Stimulated activated CD4-positive, alpha-beta T cell treated with anti-CD3 and anti-CD28 coated beads, Interleukin-12 subunit alpha, Interleukin-12 subunit beta, amount 100 ng/mL, for 24 hours (primary cell): ENCODE results near the gene DAB2.
A peak's percentile ranks its signal among the peaks of the same experiment; 100 is the strongest.

Source experiments
- DNase-seq, 2 experiments: peaks; one replicate each; pipeline ENCODE4 v3.0.0-alpha.2; 2020; ENCODE audit warnings: low read depth in 2 of 2

Gene DAB2

DNA sequence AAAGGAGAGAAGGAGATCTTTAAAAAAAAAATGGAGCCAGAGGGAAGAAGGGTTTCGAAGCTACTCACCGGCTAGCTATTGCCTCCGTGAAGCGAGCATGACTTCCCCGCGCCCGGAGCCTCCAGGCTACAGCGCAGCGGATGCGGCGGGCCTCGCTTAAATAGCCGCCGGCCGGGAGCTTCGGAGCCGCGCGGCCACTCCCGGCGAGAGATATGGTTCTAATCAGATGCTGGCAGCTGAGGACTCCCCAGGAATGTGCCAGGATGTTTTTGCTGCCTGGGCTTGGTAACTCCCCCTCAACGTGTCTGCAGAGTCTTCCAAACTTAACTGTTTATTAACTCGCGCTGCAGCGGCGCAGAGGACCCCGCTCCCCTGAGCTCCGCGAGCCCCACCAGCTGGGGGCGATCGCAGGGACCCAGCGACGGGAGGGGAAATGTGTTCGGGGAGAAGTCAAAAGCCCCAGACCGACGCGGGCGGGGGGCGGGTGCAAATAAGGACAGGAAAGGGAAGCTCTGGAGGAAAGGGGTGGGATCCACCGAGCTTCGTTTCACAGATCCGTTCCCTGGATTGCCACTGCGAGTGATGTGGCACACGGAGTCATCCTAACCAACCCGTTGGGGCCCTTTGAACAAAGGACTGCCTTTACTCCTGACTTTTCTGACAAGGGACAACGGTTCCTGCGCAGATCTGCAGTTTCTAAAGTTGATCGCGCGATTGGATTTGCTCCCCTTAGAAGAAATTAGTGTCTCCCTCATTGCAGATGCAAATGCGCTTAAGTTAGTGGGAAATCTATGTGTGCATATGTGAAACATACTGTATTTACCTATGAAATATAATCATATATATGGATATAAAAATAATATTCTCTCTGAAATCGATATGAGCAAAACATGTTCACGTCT lies at the start of gene DAB2:
Gene DAB2, minus strand, starts transcription at position 245 of the 902 bp plus-strand sequence. CDS start 30,660 bp downstream, outside the sequence.
- DNase-seq = peak; percentile 10 to 42

DNA sequence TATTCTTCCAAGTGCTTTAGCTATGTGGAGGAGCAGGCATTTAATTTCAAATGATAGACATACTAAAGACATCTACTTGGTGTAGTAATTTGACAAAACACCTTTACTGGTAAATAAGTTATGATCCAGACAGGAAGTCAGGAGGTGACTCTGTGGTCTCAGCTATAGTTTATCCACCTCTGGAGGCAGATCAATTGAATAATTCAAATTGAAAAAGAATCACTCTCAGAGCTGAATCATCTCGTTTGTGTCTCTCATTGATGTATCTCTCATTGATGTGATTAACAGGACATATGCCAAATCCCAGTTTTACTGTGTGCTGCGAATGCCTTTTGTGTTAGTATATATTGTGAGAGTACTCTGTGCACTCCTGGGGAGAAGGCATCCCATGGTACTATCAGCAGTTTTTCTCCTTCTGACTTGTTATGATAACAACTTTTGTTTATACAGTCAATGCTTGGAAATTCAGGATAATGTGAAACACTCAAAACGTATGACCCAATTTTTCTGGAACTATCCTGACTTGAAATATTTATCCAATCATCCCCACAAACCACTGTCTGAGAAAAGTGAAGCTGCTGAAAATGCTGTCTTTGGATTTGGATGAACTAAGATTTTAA lies 48.5 kb upstream of the DAB2 start:
- DNase-seq = no peak

- DNase-seq = no peak
Observed at GRCh38 chr5:39471836-39472508, 47.2 kb upstream of the DAB2 start.

- no peak for DNase-seq
Observed at GRCh38 chr5:39470811-39471210, 46.0 kb upstream of the DAB2 start.

DNA sequence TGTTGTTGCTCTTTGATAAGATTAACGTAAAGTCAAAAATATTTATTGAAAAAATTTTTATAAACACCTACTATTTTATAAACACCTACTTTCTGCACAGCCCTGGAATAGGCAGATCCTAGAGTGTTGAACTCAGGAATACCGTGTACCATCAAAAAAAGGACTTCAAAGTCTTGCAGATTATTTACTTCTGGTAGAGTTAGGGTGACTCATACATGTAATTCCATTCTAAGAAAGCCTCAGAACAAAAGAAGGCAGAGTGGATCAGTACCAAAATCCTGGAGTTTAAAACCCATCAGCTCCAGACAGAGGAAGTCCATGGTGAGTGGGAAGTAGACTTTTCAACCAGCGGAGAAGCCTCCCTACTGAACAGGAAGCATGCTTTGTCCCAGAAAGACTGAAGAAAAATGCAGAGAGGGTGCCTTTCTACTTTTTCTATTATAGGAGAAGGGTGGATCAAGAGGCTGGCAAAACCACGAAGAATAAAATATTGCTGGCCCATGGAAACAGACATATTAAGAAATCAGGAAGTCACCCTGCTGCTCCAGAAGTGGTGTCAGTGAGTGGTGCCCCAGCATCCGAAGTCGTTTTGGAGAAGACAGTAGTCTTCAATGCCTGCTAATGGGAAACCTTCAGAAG lies 45.1 kb upstream of the DAB2 start:
- no peak for DNase-seq

GRCh38 chr5:39469176-39469575 lies 44.4 kb upstream of the DAB2 start:
- DNase-seq = no peak

- no peak for DNase-seq
Observed at GRCh38 chr5:39466846-39467245, 42.1 kb upstream of the DAB2 start.

DNA sequence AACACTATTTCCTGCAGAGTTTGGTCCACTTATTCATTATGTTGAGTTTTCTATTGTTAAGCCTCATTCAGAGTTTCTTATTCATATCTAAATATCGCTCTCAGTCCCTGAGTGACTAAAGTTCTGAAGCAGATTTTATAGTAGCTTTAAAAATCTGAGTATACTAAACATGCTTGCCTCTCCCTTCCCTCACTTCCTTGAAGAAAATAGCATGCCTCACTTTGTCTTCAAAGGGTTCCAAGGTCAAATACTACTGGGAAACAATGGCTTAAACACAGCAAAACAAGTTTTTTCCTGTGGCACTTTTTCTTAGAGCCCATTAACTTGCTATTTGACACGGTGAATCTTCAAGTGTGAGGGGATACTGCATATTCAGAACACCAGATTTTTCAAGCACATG lies 41.1 kb upstream of the DAB2 start:
- no peak for DNase-seq

DNA sequence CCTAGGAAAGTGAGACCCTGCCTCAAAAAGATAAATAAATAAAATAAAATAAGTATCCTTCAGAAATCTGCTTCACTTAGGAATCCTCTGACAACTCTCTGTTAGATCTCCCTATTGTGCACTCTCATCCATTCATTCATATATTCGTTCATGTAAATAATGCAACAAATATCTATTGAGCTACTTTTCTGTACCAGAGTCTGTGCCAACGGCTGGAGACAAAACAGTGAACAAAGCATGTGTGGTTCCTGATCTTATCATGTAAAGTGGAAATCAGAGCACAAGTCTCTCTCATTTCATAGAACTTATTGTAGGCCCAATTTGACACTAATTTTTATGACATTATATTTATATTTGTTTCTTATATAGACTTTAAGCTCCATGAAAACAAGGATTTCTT lies 40.3 kb upstream of the DAB2 start:
- DNase-seq = no peak

- DNase-seq = no peak
Observed at GRCh38 chr5:39464088-39464487, 39.3 kb upstream of the DAB2 start.

GRCh38 chr5:39462211-39462610 lies 37.4 kb upstream of the DAB2 start:
- no peak for DNase-seq

GRCh38 chr5:39461007-39461682 lies 36.4 kb upstream of the DAB2 start:
- DNase-seq = no peak

DNA sequence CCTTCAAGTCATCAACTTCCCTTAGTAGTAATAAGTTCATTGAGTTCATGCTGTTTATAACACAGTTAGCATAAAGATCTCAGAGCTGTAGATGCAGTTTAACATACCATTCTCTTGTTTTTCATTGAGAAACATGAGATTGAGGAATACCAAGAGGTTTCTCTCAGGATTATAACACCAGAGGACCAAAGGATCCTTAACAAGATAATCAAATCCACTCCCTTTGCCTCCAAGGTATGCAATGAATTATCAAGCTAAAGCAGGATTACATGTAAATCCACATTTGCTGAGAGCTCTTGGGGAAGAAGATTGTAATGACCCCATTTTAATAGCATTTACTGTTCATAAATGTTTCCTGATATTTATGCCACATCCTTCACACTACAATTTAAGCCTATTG lies 35.1 kb upstream of the DAB2 start:
- no peak for DNase-seq

- DNase-seq = no peak
Observed at GRCh38 chr5:39459071-39459470, 34.3 kb upstream of the DAB2 start.

DNA sequence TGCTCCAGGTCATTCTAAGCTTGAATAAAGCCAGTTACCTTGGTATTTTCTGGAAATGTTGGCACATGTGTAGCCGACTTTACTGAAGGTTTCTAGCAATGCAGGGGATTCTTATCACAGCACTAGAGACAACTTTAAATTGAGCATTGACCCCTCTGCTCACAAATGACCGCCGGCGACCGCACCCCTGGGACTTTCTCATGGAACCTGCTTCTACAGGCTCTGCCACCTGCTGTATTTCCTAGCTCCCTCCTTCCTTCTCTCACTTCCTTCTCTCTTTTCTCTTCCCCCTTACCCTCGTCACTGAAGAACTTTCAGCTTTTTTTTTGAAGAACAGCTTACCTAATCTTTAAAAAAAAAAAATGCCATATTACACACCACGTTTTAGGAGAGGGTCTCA lies 30.9 kb upstream of the DAB2 start:
- no peak for DNase-seq

DNA sequence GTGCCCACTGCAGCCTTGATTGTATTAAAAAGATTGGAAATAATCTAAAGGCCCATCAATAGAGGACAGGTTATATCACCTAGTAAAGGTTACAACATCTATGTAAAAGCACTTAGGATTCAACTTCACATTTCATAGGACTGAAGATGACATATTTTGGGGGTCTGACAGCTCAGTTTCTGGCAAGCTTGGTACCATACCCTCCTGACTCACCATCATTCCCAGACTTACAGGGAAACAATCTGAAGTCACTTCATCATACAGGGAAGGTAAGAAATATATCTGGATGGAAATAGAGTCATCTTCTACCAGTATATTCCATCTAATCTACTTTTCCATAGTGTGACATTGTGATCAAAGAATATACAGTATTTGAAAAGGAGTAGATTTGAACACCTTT lies 28.8 kb upstream of the DAB2 start:
- DNase-seq = no peak

DNA sequence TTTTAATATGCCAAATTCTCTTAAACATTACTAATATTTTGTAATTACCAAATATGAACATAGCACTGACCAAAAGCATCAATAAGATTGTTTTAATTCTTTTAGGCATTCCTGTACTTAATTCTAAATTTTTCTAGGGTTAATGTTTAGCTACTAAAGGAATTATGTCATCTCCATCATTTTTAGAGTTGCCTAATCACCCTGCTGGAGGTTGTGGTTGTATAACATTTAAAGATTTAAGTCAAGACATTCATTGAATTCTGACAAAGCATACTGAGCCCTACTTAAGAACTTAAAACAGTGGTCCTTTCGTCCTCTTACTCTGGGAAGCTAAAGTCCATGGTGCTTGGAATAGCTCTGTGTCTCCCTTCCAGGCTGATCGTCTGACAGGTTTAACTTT lies 28.1 kb upstream of the DAB2 start:
- no peak for DNase-seq

GRCh38 chr5:39451276-39451941 lies 26.6 kb upstream of the DAB2 start:
- DNase-seq = no peak

DNA sequence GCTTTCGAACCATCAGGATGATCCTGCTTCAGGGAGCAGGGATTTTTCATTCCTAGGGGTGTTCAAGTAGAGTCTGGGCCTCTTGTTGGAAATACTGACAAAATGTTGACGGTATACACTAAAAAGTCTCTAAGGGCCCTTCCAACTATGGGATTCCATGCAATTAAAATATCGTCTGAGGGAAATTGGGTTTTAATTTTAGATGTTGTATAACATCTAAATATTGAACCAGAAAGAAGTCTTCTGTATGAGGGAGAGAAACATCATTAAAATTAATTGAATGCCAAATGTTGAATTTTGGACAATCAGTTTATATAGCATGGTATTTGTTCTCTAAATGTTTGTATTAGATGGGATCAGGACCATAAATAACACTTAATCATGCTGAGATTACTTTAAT lies 25.7 kb upstream of the DAB2 start:
- DNase-seq = no peak

- DNase-seq = no peak
Observed at GRCh38 chr5:39449591-39449990, 24.8 kb upstream of the DAB2 start.

DNA sequence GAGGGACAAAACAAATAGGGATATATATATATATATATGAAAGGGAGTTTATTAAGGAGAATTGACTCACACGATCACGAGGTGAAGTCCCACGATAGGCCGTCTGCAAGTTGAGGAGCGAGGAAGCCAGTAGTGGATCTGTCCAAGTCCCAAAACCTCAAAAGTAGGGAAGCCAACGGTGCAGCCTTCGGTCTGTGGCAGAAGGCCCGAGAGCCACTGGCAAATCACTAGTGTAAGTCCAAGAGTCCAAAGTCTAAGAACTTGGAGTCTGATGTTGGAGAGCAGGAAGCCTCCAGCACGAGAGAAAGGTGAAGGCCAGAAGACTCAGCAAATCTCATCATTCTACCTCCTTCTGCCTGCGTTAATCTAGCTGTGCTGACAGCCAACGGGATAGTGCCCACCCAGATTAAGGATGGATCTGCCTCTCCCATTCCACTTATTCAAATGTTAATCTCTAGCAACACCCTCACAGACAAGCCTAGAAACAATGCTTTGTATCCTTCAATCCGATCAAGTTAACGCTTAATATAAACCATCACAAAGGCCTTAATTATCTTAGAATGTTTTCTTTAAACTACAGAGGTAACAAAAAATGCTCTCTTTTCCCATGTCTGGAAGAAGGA lies 23.8 kb upstream of the DAB2 start:
- DNase-seq = no peak
